ENCODE measurements around the gene SNAP25. TPM values are rescaled to one million over a fixed set of nuclear protein-coding genes. Genes with fewer than 3 reads are reported as not detected.

The SNAP25 gene
- total and polyA plus RNA-seq, 9 of the 15 experiments (the other 6 are each of a cell fraction or from before 2014, with no cell fraction given) = 0.07 TPM; not detected in 8

DNA sequence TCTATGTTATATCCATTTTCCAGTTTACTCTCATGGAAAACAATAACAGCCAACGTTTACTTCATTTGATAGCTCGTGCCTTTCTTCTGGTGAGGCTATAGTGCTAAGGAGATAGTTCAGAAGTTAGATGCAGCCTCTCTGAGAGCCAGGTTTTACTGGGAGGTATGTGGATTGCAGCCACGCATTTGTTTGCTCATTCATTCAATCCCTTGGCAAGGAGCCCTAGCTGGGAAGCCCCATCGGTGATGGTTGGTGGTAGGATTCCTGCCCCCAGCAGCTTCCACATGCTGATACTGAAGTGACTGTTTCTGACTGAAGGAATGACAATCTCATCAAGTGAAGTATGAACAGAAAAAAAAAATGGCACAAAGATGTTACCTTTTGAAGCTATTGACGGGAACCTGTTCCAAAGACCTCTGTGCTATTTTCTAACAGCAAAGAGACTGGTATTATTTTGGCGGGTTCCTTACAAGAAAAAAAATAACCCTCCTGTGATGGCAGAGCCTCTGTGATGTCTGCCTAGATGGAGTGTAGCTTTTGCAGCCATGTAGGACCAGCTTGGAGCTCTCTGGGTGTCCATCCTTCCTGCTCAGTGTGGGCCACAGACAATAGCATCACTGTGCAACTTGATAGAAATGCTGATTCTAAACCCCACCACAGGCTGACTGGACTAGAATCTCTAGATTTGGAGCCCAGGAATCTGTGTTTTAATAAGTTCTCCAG lies 30.6 kb downstream of the SNAP25 start (continued):
- TF ChIP-seq ZFP30 (CRISPR knock-in tag; IDR thresholded peaks at IDR 0.05; ENCODE audit: borderline replicate concordance) (no peak), ZKSCAN8 (CRISPR knock-in tag; IDR thresholded peaks at IDR 0.05) (no peak), ATF6 (CRISPR knock-in tag; IDR thresholded peaks at IDR 0.05) (no peak), TRIM24 (IDR thresholded peaks at IDR 0.05) (no peak), MYBL2 (IDR thresholded peaks at IDR 0.05; ENCODE audit: low read depth) (no peak), MYBL2 (CRISPR knock-in tag; IDR thresholded peaks at IDR 0.05; ENCODE audit: borderline replicate concordance) (no peak), STAT5B (CRISPR knock-in tag; IDR thresholded peaks at IDR 0.05) (no peak)
- TF ChIP-seq, protein P1, sequence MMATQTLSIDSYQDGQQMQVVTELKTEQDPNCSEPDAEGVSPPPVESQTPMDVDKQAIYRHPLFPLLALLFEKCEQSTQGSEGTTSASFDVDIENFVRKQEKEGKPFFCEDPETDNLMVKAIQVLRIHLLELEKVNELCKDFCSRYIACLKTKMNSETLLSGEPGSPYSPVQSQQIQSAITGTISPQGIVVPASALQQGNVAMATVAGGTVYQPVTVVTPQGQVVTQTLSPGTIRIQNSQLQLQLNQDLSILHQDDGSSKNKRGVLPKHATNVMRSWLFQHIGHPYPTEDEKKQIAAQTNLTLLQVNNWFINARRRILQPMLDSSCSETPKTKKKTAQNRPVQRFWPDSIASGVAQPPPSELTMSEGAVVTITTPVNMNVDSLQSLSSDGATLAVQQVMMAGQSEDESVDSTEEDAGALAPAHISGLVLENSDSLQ (IDR thresholded peaks at IDR 0.05) = no peak

DNA sequence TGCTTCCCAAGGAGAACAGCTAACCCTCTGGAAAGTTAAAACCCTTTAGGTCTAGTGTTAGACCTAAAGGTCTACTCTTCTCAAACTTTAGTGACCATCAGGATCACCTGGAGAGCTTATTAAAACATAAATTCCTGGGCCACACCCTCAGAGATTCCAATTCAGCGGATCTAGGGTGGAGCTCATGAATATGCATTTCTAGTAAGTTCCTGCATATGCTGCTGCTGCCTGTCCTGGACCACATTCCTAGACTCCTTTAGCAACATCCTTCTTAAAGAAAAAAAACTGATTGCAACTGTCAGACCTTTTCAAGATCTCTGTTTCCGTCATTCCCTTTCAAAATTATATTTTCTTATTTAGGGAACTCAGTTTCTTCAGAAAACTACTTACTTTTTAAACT lies 31.2 kb downstream of the SNAP25 start:
- CTCF ChIA-PET (ENCODE audit: low intra/inter-chr PET ratio) = no interaction called here
- POLR2A ChIA-PET = no interaction called here
- in situ Hi-C loops (cut with MboI) = no loop called here
- intact Hi-C loops (cut with micrococcal nuclease) = no loop called here
- Histone ChIP-seq H3K9me1 (ENCODE audit: control insufficient read depth, insufficient read depth, low read length) (no peaks in the 10 kb centered on the region), H3K4me1 (replicated peaks in 1 of 2; ENCODE audit: control insufficient read depth in 2 of 2, insufficient read depth in 2 of 2, low read length in 2 of 2) (no peaks in the 10 kb centered on the region), H3K9ac (ENCODE audit: insufficient read depth in 1 of 2, low read depth in 2 of 2, low read length in 2 of 2) (no peak overlapping the region), H3K79me2 (ENCODE audit: control insufficient read depth, insufficient read depth, low read length) (no peaks in the 10 kb centered on the region), H3K27me3 (ENCODE audit: control insufficient read depth in 2 of 2, insufficient read depth in 2 of 2, low read length in 2 of 2) (no peaks in the 10 kb centered on the region), H3K4me3 (no peak overlapping the region), H3K9me3 (replicated peaks; ENCODE audit: control insufficient read depth, insufficient read depth, low read depth, low read length) (no peaks in the 10 kb centered on the region), H4K20me1 (replicated peaks; ENCODE audit: control insufficient read depth, insufficient read depth, low read length) (no peaks in the 10 kb centered on the region), H2AFZ (ENCODE audit: low read depth, low read length) (no peak overlapping the region), H3K27ac (ENCODE audit: extremely low read depth, low read depth, low read length) (no peak overlapping the region), H3K4me2 (ENCODE audit: insufficient read depth, low read length) (no peak overlapping the region), H3K36me3 (ENCODE audit: control insufficient read depth, insufficient read depth, low read length) (no peaks in the 10 kb centered on the region)
- FAIRE-seq (no peak), ATAC-seq (no peak), DNase-seq (ENCODE audit: extremely low read depth in 1 of 4, low spot score in 3 of 4) (no peak)
- 0% methylated on average over 2 of the region's 2 CpGs for WGBS (ENCODE audit: insufficient coverage, low coverage, missing lambda C conversion rate)
- BruUV-seq (replicated peaks) = no TSS peak
- TF ChIP-seq, protein P2, sequence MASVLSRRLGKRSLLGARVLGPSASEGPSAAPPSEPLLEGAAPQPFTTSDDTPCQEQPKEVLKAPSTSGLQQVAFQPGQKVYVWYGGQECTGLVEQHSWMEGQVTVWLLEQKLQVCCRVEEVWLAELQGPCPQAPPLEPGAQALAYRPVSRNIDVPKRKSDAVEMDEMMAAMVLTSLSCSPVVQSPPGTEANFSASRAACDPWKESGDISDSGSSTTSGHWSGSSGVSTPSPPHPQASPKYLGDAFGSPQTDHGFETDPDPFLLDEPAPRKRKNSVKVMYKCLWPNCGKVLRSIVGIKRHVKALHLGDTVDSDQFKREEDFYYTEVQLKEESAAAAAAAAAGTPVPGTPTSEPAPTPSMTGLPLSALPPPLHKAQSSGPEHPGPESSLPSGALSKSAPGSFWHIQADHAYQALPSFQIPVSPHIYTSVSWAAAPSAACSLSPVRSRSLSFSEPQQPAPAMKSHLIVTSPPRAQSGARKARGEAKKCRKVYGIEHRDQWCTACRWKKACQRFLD (CRISPR knock-in tag; IDR thresholded peaks at IDR 0.05) = no peak
- no peak for TF ChIP-seq SMARCA5 (IDR thresholded peaks at IDR 0.05)
- TF ChIP-seq EWSR1 (IDR thresholded peaks at IDR 0.05; ENCODE audit: borderline replicate concordance, low read depth, partially characterized antibody) = no peak
- TF ChIP-seq TEAD4 (IDR thresholded peaks at IDR 0.05; ENCODE audit: low read length) = no peak
- TF ChIP-seq TEAD4 (CRISPR knock-in tag; IDR thresholded peaks at IDR 0.05; ENCODE audit: borderline replicate concordance) = no peak
- no peak for TF ChIP-seq NFRKB (IDR thresholded peaks at IDR 0.05; ENCODE audit: low read depth)
- TF ChIP-seq TFAP4 (CRISPR knock-in tag; IDR thresholded peaks at IDR 0.05; ENCODE audit: borderline replicate concordance) = no peak
- TF ChIP-seq ZNF384 (IDR thresholded peaks at IDR 0.05; ENCODE audit: low read depth, low read length) = no peak
